Neural progenitor cell (in vitro differentiated cells): ENCODE results near the gene IRS2.

Experiments used
- CTCF ChIP-seq: fragments of 200-600 bp; sonication (generic); IDR thresholded peaks from 2 replicates; pipeline ENCODE4 v1.5.1; 2017; ENCODE audit warnings: antibody characterized with exemption, mild to moderate bottlenecking
- EZH2phosphoT487 ChIP-seq: fragments of 200-600 bp; sonication (generic); IDR thresholded peaks from 2 replicates; pipeline ENCODE4 v1.6.1; 2017; ENCODE audit warnings: antibody characterized with exemption

GRCh38 chr13:109719962-109720646 is 66.3 kb downstream of the IRS2 start:
- TF ChIP-seq CTCF (no peak), EZH2phosphoT487 (no peak)
